Activated T-cell treated with anti-CD3 and anti-CD28 coated beads for 48 hours (primary cell): ENCODE data around the gene OAS1.

Experiments
- DNase-seq: peaks from one replicate; pipeline ENCODE4 v3.0.0-alpha.2; 2020; ENCODE audit warnings: low read depth

The OAS1 gene

DNA sequence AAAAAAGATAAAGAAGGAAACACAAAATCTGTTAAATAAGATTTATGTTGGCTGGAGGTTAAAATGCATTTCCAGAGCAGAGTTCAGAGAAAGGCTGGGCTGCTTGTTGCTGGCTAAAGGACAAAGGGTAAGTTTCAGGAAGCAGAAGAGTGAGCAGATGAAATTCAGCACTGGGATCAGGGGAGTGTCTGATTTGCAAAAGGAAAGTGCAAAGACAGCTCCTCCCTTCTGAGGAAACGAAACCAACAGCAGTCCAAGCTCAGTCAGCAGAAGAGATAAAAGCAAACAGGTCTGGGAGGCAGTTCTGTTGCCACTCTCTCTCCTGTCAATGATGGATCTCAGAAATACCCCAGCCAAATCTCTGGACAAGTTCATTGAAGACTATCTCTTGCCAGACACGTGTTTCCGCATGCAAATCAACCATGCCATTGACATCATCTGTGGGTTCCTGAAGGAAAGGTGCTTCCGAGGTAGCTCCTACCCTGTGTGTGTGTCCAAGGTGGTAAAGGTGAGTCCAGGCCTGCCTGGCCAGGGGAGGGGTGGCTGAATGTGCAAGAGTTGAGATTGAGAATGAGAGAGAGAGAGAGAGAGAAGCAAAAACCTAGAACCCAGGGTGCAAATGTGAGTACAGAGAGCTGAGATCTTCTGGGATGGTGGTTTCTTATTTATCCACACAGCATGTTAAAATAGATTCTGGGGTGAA, at the start of gene OAS1:
OAS1 (plus strand) TSS at position 251 of the 703 bp plus-strand sequence; CDS start at position 329, 78 bp downstream.
- no peak for DNase-seq

DNA sequence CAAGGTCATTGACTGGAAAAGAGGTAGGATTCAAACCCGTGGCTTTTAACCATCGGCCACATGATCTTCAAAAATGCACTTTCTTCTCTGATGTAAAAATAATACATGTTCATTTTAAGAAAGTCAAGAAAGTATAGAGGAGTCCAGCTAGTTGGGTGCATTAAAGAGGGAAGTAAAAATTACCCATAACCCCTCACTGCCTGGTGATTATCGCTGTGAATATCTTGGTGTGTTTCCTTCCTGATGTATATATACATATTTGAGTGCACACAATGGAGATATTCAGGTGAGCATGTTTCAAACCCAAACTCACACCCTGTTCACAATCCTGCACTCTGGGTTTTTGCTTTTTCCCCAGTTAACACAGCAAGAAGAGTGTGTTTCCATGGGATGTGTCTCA, 47.5 kb upstream of the OAS1 start:
- DNase-seq: no peak

DNA sequence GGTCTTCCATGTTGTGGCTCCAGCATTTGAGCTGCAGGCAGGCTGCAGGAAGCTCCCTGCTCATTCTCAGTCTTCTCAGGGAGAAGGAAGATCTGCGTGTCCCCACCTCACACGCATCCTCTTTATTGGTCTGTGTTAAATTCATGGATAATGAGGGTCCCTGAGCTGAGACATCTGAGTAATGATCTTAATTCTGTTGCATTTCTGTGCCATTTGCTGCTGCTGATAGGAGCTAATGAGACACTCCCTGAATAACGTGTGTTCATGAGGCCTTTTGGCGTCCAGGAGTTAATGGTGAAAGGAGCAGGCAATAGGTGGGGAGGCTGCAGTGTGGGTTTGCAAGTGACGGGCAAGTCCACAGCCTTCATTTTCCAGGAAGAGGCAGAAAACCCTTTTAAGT, 46.6 kb upstream of the OAS1 start:
- DNase-seq: no peak

DNA sequence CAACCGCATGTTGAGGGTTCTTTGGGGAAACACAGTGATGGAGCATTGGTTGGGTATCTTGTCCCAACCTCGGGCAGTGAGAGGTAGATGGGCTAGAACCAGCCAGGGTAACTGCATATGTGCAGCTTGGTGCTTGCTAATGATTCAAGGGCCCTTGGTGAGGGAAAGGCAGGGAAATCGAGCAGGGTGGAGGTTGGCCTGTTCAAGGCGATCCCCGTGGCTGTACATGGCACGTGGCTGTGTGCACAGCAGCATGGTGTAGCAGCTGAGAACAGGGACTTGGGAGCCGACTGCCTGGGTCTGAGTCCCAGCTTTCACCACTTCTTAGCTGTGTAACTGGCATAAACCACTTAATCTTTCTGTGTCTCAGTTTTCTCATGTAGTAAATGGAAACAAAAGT, 45.5 kb upstream of the OAS1 start:
- DNase-seq: no peak

DNA sequence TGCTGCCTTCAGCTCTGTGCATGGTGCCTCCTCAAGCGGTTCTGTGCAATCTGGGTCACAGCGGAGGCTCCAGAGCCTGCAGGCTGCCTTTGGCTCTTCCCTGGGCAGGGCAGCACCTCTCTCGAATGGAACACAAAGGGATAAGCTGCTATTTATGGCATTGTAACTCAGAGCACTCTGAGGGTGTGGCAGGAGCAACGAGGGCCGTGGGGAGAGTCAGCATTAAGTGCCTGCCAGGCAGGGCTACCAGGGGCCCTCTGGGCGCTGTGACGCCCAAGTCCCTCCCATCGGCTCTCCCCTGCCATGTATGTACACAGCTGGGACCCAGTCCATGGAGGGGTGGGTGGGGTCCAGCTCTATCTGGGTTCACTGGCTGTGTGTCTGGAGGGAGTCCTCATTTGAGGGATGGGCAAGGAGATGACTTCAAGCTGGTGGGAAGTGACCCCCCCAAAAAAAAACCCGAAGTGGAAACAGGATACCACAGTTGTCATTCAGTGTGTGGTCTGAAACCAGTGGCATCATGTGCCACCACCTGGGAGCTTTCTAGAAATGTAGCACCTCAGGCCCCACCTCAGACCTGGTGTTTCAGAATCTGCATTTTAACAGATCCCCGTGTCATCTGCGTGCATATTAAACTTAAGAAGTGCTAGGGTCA, 44.0 kb upstream of the OAS1 start:
- no peak for DNase-seq

DNA sequence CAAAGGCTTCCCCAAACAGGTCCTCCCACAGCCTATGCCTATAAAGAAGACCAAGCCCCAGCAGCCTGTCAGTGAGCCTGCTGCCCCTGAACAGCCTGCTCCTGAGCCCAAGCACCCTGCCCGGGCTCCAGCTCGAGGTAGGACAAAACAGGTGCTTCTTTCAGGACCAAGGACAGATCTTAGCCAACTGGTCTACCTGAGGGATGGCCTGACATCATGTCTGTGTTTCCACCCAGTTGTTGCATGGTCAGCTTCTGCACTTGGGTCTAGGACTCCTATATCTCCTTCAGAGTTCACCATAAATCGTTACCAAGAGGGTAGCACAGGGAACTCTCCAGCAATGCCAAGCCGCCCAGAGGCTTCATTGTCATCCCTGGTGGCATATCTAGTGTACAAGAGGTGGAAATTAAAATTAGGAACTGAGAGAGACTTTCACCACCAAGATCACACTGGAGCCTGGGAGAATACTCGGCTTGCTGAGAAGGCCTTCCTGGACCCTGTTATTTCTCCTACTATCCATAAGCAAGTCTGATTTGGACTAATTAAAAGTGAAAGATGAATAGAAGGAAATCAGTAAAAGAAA, 38.2 kb upstream of the OAS1 start:
- no peak for DNase-seq

DNA sequence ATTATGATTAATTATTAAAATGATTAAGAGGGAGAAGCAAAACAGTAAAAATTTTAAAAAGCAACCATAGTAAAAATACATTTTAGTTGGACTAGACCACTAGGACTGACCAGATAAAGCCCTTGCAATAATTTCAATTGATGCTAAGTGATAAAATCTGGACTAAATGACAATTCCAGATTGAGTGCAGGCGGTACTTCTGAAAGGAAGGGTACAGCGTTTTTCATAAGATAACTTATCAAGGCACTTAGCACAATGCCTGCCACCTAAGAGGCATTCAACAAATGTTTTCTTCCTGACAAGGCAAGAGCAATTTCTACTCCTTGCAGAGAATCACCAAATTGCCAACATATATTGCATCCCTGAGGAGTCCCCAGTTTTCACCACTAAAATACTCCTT, 37.7 kb upstream of the OAS1 start:
- no peak for DNase-seq

DNA sequence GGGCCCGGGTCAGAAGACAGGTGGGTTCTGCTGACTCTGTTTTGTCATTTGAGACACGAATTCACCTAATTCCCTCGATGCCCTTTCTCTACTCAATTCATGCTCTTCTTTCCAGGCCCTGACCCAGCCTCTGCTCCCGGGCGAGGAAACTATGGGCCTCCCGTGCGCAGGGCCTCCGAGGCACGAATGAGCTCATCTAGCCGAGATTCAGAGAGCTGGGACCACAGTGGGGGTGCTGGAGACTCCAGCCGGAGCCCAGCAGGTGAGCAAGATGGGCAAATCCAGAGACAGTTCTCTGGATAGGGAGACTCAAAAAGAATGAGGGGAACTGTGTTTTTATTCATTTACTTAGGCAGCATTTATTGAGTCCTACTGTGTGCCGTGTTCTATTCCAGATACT, 37.0 kb upstream of the OAS1 start:
- DNase-seq: no peak

DNA sequence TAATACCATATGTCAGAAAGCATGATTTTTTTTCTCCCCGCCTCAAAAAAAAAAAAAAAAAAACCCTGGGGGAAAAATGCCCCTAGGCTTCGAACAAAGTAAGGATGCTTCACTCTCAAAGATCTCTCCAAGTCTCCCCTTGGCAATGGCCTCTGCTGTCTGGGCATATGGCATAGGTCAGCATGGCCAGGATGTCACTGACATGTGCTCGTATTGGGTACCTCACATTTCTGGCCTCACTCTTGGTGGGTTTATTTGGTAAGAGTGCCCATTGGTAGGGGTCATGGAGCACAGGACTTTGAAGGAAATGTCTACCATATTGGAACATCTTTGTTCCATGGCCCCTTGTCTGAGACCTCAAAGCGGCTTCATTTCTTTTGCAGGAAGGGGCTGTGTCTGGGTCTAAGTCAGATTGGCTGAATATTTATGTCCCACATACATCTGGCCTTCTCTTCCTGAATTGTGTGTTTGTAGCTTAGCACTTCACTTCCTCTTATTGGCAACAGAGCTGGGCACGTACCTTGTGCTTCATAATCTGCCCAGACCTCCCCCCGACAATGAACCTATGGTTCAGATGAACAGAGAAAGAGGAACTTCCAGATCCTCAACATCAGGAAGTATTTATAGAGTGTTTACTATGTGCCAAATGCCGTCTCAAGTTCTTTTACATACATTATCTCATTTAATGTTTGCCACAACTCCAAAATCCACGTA, 36.3 kb upstream of the OAS1 start:
- no peak for DNase-seq

DNA sequence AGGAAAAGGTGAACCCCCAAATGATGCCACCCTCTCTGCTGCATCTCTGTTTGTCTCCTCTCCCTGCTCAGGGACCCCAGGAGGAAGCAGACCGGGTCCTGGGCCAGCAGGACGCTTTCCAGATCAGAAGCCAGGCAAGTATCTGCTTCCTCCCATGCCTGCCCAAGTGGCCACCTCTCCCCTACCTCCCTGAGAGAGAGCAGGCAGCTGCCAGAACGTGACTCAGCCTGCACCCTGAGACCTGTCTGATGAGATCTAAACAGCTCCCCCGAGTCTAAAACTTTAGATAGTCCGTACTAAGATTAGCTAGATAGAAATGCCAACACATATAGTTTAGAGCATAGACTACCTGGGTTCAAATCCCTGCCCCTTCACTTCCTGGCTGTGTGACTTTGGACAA, 31.2 kb upstream of the OAS1 start:
- no peak for DNase-seq

DNA sequence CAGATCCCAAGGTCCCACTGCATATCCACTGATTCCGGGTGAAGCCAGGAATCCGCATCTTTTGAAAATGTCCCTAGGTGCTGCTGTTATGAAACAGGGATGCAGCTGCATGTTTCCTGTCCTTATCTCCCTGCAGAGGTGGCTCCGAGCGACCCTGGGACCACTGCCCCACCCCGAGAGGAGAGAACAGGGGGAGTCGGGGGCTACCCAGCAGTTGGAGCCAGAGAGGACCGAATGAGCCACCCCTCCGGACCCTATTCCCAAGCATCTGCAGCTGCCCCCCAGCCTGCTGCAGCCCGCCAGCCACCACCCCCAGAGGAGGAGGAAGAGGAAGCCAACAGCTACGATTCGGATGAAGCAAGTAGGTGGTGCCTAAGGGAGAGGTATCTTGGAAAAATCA, 30.3 kb upstream of the OAS1 start:
- no peak for DNase-seq

DNA sequence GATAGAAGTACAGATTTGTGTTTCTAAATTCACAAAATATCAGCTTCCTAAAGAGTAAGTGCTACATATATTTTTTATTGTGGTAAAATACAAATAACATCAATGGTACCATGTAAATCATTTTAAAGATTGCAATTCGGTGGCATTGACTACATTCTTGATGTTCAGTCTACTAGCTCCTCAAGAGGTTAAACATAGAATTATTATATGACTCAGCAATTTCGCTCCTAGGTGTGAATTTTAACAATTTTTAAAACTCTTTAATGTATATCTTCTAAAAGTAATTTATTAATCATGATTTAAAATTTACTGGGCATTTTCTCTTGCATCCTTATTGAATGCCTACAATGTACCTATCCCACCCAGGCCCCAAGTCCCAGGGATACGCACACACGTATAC, 29.8 kb upstream of the OAS1 start:
- DNase-seq: no peak

DNA sequence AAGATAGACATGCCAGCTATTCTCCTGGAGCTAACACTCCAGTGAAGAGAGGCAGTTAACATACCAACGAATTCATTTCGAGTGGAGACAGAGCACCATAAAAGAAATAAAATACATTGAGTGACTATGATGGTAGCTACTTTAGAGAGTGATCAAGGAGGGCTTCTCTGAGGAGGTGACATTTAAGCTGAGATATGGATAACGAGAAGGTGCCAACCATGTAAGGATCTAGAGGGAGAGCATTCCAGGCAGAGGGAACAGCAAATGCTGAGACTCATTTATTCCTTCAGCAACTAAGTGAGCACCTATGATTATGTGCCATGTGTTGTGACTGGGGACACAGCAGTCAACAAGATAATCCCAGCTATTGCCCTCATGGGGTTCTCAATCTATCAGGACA, 28.3 kb upstream of the OAS1 start:
- DNase-seq: no peak

DNA sequence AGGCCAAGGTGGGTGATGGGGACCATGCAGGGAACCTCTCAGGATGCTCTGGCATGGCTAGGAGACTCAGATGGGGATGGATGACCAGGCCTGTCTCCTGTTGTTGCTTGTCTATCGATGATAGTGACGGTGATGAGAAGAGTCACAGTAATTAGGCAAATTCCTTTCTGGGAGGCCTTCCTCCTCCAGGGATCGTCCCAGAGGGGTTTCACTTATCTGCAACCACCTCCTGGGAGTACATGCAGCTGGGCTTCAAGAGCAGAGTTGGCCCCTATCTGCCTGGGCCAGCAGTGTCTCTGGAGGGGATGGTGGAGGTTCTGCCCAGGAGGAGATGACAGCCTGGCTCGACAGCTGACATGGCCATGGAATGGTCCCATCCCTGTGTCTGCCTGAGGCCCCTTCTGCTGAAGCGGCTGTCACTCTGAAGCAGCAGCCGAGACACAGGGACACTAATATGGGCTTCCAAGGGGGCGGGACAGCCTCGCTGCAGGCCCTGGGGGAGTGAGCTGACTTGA, 27.5 kb upstream of the OAS1 start:
- DNase-seq: no peak

DNA sequence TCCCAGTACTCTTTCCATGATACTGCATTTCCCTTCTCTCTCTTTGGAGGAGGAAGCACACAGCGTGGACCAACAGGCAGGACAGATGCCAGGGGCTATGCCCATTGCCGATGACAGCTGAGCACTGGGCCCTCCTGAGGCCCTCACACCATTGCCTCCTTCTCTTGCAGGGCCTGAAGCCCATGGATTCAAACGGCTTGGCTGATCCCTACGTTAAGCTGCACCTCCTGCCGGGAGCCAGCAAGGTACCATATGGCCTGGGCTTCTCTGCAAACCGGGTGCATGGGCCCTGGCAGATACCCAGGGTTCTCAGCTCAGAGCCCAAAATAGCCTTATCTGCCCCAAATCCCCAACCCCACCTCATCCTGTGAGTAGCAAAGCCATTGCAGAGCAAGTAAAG, 25.2 kb upstream of the OAS1 start:
- no peak for DNase-seq

DNA sequence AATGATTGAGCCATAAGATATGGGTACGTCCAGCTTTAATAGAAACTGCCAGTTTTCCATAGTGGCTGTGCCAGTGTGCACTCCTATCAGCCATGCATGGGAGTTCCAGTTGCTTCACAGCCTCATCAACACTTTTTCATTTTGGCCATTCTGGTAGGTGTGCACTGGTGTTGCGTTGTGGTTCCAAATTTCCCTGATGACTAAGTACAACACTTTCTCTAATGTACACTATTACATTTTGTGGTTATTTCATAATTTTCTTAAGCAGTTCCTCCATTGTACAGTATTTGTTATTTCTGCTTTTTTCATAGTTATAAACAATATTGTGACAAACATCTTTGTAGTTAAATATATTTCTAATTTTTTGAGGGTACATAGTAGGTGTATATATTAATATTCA, 21.5 kb upstream of the OAS1 start:
- DNase-seq: no peak

DNA sequence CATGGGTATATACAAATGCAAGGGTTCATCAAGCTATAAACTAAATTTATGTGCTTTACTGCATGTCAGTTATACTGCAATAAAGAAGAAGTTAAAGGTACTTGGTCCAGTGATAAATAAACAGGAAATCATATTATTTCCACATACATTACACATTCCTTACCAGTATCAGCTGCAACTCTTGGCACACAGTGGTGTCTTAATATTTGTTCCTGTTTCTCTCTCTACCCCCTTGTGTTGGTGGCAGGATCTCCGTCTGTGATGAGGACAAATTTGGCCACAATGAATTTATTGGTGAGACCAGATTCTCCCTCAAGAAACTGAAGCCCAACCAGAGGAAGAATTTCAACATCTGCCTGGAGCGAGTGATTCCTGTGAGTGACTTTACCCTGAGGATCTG, 19.2 kb upstream of the OAS1 start:
- DNase-seq: no peak

DNA sequence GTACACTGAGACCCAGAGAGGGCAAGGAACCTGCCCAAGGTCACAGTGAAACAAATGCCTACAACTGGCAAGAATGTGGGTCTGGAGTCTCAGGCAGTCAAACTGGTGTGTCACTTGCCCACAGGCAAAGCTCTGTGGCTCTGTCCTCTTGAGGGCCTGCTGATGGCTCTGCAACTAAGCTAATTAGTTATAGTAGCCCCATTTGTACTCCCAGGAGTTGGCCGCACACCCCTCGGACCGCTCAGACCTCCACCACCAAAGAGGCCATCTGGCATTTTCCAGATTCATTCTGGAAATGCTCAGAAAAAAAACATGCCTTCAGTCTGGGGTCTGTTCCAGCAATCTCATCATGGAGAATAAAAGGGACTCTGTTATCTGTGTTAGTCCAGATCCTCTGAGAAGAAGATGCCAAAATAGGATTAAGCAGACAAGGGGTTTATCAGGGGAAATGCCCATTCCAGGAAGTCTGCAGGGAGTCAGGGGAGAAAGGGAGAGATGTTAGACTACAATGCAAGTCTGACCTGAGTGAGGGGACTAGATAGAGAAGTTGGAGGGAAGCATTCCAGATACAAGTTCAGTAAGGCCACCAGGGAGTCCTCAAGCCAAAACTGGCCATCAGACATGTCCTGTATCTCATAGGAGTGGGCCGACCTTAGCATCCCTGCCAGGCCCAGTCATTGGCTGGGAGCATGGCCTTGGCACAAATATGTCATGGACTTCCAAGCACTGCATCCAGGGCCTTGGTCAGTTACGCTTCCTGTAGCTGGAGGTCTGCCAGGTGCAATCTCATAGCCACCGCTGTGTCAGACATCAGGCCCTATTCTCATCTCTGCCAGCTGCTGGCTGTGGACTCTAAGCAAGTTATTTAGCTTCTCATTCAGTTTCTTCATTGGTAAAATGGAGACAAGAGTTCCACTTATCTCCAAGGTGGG, 15.4 kb upstream of the OAS1 start:
- DNase-seq: no peak

DNA sequence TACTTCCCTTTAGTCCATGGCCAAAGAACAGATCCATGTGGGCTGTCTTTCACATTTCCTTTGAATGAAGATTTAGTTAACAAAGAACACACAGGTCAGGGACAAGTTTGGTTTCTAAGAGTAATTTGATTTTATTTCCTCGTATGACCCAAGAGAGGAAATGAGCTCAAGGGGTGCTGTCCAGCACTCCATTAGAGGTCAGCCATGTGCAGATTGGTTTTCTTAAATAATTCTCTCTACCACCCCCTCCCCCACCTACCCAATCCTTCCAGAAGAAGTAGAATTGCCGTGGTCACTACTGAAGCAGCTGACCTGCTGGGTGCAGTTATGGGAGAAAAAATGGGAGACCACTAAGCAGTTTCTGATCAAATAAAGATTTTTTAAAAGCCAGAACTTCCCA, 13.9 kb upstream of the OAS1 start:
- DNase-seq: no peak

DNA sequence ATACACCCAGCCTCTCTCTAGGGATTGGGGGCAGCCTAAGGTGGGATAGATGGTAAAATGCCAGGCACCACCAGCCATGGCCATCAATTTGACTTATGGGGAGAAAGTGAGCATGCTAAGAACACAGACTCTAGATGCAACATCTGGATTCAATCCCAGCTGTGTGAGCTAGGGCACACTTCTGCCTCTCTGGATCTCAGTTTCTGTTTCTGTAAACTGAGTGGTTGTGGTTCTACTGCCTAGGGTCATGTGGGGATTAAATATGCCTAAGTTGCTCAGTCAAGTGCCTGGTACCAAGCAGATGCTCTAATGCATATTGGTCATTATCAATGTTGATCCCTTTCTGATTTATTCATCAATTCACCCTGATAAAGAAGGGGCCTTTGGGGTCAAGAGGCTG, 12.6 kb upstream of the OAS1 start:
- no peak for DNase-seq

DNA sequence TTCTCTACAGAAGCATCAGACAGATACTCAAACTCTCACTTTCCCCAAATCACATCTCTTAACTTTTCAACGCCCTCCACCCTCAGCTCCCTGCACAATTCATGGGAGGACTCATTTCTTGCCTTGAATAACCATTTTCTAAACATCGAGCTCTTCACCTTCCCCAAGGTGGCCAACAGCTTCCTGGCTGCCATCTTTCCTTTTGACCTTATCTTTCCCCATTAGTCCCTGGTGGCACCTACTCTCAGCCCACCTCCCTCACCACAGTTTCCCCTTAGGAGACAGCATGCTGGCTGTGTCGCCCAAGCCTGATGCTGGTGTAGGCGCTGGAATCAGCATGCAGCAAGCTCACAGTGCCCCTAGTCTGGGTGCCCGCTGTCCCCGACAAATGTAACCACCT, 8.4 kb upstream of the OAS1 start:
- no peak for DNase-seq
